ENCODE measurements around the gene STING1.

- TF ChIP-seq CTCF (IDR thresholded peaks at IDR 0.05) (no peak), EZH2 (IDR thresholded peaks at IDR 0.05) (no peak), EZH2phosphoT487 (IDR thresholded peaks at IDR 0.05) (no peak)
These were observed 24.8 kb downstream of the STING1 start for GRCh38 chr5:139457653-139458306.
